IPS-11a (cell line): Measurements from ENCODE around the gene ZNF142.

Experiments
- H3K4me3 ChIP-seq: one replicate; pipeline ENCODE4 v1.5.1; 2013; ENCODE audit warnings: low read depth, low read length, control low read depth

ZNF142 gene

GRCh38 chr2:218658671-218659257, 659 bp downstream of the ZNF142 start:
- H3K4me3 ChIP-seq, result peak overlapping the region; percentile 93

GRCh38 chr2:218655751-218656150, 3.7 kb downstream of the ZNF142 start:
- no peak overlapping the region for H3K4me3 ChIP-seq

- H3K4me3 ChIP-seq, result no peak overlapping the region
Observed at GRCh38 chr2:218648787-218649100, 10.7 kb downstream of the ZNF142 start.

- no peak overlapping the region for H3K4me3 ChIP-seq
Observed at GRCh38 chr2:218648088-218648786, 11.2 kb downstream of the ZNF142 start.

DNA sequence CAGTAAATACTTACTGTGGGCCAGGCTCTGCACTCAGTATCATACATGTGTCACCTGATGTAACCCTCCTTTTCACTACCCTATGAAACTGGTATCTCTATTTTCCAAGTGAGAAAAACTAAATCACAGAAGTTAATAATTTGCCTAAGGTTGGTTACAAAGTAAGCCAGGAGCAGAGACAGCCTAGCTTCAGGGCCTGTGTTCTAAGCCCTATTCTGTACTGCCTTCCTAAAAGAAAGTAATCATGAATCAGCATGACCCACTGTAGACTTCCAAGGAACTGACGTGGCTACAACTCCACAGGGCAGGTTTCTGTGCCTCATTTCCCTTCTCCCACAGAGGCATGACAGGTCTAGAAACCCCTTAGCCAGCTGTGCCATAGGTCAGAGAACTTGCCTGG, 14.3 kb downstream of the ZNF142 start:
- no peak overlapping the region for H3K4me3 ChIP-seq

- H3K4me3 ChIP-seq, result no peak overlapping the region
Observed at GRCh38 chr2:218644721-218645120, 14.7 kb downstream of the ZNF142 start.

DNA sequence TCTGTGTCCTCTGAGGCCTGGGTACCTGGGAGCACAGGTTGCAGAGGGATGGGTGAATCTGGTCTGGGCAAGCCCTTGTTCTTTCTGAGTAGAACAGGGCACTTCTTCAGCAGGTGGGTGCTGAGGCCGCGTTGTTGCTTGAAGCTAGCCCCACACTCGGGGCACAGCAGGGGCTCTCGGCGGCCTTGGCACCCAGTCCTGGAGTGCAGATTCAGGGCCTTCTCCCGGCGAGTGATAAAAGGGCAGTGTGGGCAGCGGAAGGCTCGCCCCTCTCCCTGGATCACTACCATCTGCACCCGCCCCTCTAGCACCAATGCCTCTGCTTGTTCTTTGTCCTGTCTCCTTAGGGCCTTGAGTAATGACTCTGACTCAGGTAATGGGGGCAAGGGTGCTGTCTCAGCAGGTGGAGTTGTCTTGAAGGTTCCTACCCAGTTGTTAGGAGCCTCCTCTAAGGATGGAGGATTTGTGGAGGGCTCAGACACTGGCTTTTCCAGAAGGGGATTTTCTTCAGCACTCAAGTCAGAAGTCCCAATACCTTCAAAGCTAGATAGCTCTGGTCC, 15.6 kb downstream of the ZNF142 start:
- no peak overlapping the region for H3K4me3 ChIP-seq

GRCh38 chr2:218642786-218643185, 16.6 kb downstream of the ZNF142 start:
- no peak overlapping the region for H3K4me3 ChIP-seq

- no peak overlapping the region for H3K4me3 ChIP-seq
Observed at GRCh38 chr2:218642121-218642656, 17.2 kb downstream of the ZNF142 start.

GRCh38 chr2:218638372-218638771, 21.1 kb downstream of the ZNF142 start:
- H3K4me3 ChIP-seq, result no peak overlapping the region

GRCh38 chr2:218635719-218636118, 23.7 kb downstream of the ZNF142 start:
- no peak overlapping the region for H3K4me3 ChIP-seq

DNA sequence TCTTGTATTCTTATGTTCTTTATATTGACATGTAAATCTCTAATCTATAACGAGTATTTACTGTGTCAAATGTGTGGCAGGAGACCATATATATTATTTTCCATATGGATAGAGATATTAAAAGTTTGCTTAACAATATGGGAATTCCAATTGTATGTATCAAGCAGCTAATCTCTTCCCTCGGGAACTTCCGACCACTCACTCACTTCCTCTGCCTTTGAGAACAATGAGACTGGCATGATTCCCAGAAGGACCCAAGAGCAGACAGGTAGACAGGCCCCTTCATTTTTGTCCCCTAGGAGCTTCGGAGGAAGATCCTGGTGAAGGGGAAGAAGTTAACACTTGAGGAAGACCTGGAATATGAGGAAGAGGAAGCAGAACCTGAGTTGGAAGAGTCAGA, 27.6 kb downstream of the ZNF142 start:
- H3K4me3 ChIP-seq, result no peak overlapping the region

DNA sequence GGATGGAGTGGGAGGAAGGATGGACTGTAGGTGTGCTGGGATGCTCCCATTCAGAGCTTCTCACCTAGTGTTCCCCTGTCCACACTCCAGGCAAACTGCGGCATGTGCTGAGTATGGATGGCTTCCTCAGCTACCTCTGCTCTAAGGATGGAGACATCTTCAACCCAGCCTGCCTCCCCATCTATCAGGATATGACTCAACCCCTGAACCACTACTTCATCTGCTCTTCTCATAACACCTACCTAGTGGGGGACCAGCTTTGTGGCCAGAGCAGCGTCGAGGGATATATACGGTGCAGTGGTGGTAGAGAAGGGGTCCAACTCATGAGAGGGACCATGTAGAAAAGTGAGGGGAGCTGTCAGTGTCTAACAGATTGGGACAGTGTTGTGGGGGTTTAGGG, 31.5 kb downstream of the ZNF142 start:
- no peak overlapping the region for H3K4me3 ChIP-seq

DNA sequence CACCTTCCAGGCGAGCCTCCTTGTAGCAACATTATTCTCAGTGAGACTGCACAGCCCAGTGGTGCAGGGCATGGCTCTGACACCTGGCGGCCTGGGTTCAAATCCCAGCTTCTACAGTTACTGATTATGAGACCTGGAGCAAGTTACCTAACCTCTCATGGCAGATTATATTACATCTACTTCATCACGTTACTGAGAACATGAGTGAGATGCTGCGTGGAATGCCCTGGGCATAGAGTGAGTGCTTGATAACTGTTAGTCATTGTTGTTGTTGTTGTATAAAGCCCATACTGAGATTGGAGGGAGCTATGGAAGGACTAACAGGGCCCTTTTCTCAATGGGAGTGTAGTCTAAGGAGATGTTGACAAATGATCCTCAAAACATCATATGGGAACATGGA, 33.1 kb downstream of the ZNF142 start:
- no peak overlapping the region for H3K4me3 ChIP-seq

GRCh38 chr2:218623366-218623705, 36.1 kb downstream of the ZNF142 start:
- no peak overlapping the region for H3K4me3 ChIP-seq

DNA sequence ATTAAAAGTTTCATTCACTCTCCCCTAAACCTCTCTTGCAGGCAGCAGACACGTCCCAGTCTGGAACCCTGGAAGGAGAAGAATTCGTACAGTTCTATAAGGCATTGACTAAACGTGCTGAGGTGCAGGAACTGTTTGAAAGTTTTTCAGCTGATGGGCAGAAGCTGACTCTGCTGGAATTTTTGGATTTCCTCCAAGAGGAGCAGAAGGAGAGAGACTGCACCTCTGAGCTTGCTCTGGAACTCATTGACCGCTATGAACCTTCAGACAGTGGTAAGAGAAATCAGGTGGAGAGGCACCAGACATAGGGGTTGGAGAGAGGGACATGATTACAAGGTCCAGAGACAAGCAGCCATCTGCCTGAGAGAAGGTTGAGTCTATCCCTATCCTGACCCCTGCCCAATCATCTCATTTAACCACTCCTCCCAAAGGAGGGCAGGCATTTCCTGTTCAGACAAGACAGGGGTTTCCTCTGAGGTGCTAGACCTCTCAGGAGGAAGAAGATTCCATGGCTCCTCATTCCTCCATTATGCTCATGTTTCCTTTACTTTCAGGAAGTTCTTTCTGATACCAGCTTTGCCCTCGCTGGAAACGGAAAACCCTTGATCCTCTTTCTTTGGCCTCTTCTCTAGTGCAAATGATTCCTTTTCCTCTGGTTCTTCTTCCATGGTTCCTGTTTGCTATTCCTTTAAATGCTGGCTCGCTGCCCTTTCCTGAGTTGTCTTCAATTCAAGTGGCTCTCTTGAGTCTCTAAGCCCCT, 36.6 kb downstream of the ZNF142 start:
- no peak overlapping the region for H3K4me3 ChIP-seq

DNA sequence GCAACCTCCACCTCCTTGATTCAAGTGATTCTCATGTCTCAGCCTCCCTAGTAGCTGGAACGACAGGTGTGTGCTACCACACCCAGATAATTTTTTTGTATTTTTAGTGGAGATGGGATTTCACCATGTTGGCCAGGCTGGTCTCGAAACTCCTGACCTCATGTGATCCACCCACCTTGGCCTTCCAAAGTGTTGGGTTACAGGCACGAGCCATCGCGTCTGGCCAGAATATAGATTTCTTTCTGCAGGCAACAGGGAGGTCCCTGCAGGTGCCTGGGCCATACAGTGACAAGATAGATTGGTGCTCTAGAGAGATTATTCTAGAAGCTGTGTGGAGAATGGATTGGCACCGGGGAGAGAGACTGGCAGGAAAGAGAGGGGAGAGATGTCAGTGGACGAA, 38.4 kb downstream of the ZNF142 start:
- H3K4me3 ChIP-seq, result no peak overlapping the region

GRCh38 chr2:218618102-218618860, 41.1 kb downstream of the ZNF142 start:
- H3K4me3 ChIP-seq, result no peak overlapping the region

- H3K4me3 ChIP-seq, result no peak overlapping the region
Observed at GRCh38 chr2:218615868-218616315, 43.5 kb downstream of the ZNF142 start.

GRCh38 chr2:218607436-218608115, 51.8 kb downstream of the ZNF142 start, which contains the start of gene PLCD4:
PLCD4 (plus strand) TSS chr2:218607899; CDS start chr2:218615740, 7,841 bp downstream.
- no peak within 1 kb of the TSS for H3K4me3 ChIP-seq
